Osteoblast (primary cell): ENCODE measurements around the gene MYL6B. TPM values are rescaled to one million over a fixed set of nuclear protein-coding genes. Genes with fewer than 3 reads are reported as not detected.

Source experiments
- DNase-seq: peaks from one replicate; pipeline ENCODE4 v3.0.0; 2011; ENCODE audit warnings: low spot score, mixed read lengths; ENCODE audit not compliant: insufficient read length; ENCODE audit errors: missing footprints
- H2AFZ ChIP-seq: 2 replicates; pipeline ENCODE4 v1.6.0; 2011; ENCODE audit warnings: mild to moderate bottlenecking, low read length
- H3K27ac ChIP-seq: 2 replicates; pipeline ENCODE4 v1.5.1; 2011; ENCODE audit warnings: mild to moderate bottlenecking, low read depth, low read length, moderate library complexity
- H3K27me3 ChIP-seq: 2 replicates; pipeline ENCODE4 v1.6.0; 2012; ENCODE audit warnings: mild to moderate bottlenecking, control low read depth, inconsistent platforms, low read length, moderate library complexity; ENCODE audit not compliant: insufficient read depth
- H3K36me3 ChIP-seq: 2 replicates; pipeline ENCODE4 v1.5.1; 2011; ENCODE audit warnings: mild to moderate bottlenecking, low read length, control low read depth, moderate library complexity; ENCODE audit not compliant: insufficient read depth
- H3K4me1 ChIP-seq: 2 replicates; pipeline ENCODE4 v1.5.1; 2011; ENCODE audit warnings: mild to moderate bottlenecking, low read length, control low read depth, moderate library complexity; ENCODE audit not compliant: insufficient read depth
- H3K4me2 ChIP-seq: 2 replicates; pipeline ENCODE4 v1.6.0; 2011; ENCODE audit warnings: mild to moderate bottlenecking, low read length; ENCODE audit not compliant: insufficient read depth
- H3K4me3 ChIP-seq: fragments of 200-600 bp; sonication (generic); 3 replicates; pipeline ENCODE4 v1.5.1; 2012; ENCODE audit warnings: mild to moderate bottlenecking, low read length, inconsistent platforms; ENCODE audit not compliant: insufficient read depth
- H3K79me2 ChIP-seq: 2 replicates; pipeline ENCODE4 v1.6.0; 2012; ENCODE audit warnings: mild to moderate bottlenecking, low read length, control low read depth, inconsistent platforms; ENCODE audit not compliant: insufficient read depth
- H3K9me3 ChIP-seq: 2 replicates; pipeline ENCODE4 v1.5.1; 2011; ENCODE audit warnings: low read depth, low read length, control low read depth
- H4K20me1 ChIP-seq: 2 replicates; pipeline ENCODE4 v1.6.0; 2012; ENCODE audit warnings: mild to moderate bottlenecking, low read length, control low read depth; ENCODE audit not compliant: insufficient read depth
- CTCF ChIP-seq: IDR thresholded peaks from 2 replicates; pipeline ENCODE4 v1.5.1; 2011; ENCODE audit warnings: mild to moderate bottlenecking, low read depth, low read length, moderate library complexity; ENCODE audit errors: extremely low read depth
- total RNA-seq: library from RNA; depleted of rRNA; stranded (reverse); fragments of >200 nt; gene quantifications from 2 replicates; pipeline ENCODE4 v1.2.3, GENCODE V29; 2012

MYL6B gene
- total RNA-seq, 1 donor: 53.9 TPM

DNA sequence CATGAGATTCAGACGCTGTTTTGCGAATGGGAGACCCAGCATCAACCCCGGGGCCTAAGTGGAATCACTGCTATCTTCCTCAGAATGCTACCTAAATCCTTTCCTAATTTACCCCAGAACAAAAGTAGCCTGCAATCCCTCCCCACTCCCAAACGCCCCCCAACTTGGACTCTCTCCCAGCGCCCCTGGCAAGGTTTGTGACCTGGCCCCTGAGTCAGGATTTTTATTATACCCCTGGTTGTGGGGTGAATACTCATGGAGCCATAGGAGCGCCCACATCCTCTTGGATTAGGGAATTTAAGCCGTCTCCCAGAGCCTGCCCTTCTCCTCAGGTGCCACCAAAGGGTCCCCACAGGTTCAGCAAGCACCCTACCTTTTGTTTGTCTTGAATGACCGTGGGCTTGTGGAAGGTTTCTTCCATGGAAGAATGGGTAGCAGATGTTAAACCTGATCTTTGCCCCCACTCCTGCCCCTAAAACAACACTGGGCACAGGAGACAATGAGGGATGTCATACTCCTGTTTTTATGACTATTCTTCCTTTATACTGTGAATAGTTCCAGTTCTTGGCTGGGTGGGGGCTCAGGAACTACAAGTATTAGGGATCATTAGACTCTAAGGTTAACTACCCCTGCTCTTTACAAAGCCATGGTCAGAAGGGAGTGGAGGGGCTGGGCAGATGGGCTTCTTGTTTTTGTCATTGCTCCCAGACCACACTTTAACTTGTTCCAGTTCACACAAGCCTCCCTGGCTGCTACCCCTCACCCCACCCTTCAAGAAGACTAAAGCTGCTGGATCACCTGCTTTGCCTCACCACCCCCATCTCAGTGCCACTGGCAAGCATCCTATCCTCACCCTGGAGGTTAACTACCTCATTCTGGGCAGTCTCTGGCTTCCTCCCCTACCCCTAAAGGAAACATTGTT, 630 bp downstream of the MYL6B start:
- H4K20me1 ChIP-seq: no peaks in the 10 kb centered on the region
- no peak for DNase-seq
- H3K36me3 ChIP-seq: peaks cover 11% of the 10 kb centered on the region
- peaks cover 15% of the 10 kb centered on the region for H3K79me2 ChIP-seq
- no peaks in the 10 kb centered on the region for H3K27me3 ChIP-seq
- peak overlapping the region; percentile 88 for H3K4me3 ChIP-seq
- H3K27ac ChIP-seq: peak overlapping the region; percentile 46
- TF ChIP-seq CTCF: no peak
- H3K4me1 ChIP-seq: peaks cover 21% of the 10 kb centered on the region
- peak overlapping the region; percentile 84 for H2AFZ ChIP-seq
- H3K9me3 ChIP-seq: no peaks in the 10 kb centered on the region
- H3K4me2 ChIP-seq: peak overlapping the region; percentile 90

DNA sequence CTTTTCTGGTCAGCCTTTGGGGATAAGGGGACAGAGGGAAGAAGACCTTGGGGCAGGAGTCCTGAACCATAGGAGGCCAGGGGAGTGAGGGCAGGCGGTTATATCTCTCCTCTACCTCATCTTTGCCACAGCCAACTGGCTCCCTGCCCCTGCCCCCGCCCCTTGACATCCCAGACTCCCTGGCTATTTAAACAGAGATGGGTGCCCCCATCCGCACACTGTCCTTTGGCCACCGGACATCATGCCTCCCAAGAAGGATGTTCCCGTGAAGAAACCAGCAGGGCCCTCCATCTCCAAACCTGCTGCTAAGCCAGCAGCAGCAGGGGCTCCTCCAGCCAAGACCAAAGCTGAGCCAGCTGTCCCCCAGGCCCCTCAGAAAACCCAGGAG, 1.3 kb downstream of the MYL6B start:
- Histone ChIP-seq H3K36me3 (peaks cover 11% of the 10 kb centered on the region), H3K4me3 (peak overlapping the region; percentile 88), H3K27me3 (no peaks in the 10 kb centered on the region), H3K9me3 (no peaks in the 10 kb centered on the region), H3K27ac (no peak overlapping the region), H4K20me1 (no peaks in the 10 kb centered on the region), H2AFZ (no peak overlapping the region), H3K4me2 (peak overlapping the region; percentile 90), H3K4me1 (peaks cover 21% of the 10 kb centered on the region), H3K79me2 (peaks cover 21% of the 10 kb centered on the region)
- DNase-seq: no peak
- no peak for TF ChIP-seq CTCF

DNA sequence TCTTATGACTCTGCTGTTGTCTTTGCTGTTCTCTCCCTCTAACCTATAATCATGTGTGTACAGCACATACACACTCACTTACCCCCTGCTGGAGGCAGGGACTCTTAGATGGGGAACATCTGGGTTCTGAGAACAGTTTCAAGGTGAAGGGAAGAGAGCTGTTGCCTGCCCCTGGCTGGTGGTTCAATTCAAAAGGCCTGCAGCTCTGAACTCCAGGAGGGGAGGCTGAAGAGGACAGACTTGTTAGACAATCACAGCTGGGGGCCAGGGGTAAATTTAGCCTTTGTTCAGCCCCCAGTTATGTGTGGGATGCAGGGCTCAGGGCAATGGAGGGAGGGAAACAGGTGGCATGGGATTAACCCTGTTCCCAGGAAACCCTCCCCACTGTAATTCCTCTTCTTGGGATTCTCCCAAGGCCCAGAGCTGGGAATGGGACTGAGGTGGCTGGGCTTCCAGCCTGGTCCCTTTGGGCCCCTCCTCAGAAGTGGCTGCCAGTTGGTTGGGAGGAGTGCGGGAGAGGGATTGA, 1.9 kb downstream of the MYL6B start:
- Histone ChIP-seq H3K4me1 (peaks cover 22% of the 10 kb centered on the region), H3K4me3 (no peak overlapping the region), H3K27ac (no peak overlapping the region), H3K4me2 (no peak overlapping the region), H3K9me3 (no peaks in the 10 kb centered on the region), H2AFZ (no peak overlapping the region), H3K79me2 (peaks cover 27% of the 10 kb centered on the region), H3K27me3 (no peaks in the 10 kb centered on the region), H4K20me1 (peaks cover 6% of the 10 kb centered on the region), H3K36me3 (peaks cover 13% of the 10 kb centered on the region)
- TF ChIP-seq CTCF: no peak
- no peak for DNase-seq

GRCh38 chr12:56154818-56155217, 2.4 kb downstream of the MYL6B start:
- H3K4me2 ChIP-seq: no peak overlapping the region
- no peak overlapping the region for H3K4me3 ChIP-seq
- TF ChIP-seq CTCF: no peak

More at GRCh38 chr12:56154818-56155217, 2.4 kb downstream of the MYL6B start:
- no peak for DNase-seq
- Histone ChIP-seq H3K79me2 (peaks cover 32% of the 10 kb centered on the region), H3K4me1 (peaks cover 27% of the 10 kb centered on the region), H3K27ac (no peak overlapping the region), H3K27me3 (no peaks in the 10 kb centered on the region), H4K20me1 (peaks cover 11% of the 10 kb centered on the region), H3K9me3 (no peaks in the 10 kb centered on the region), H2AFZ (no peak overlapping the region), H3K36me3 (peaks cover 18% of the 10 kb centered on the region)
